HTR-8/SVneo (cell line): ENCODE results near the gene RARB.

Experiments
- DNase-seq: peaks from one replicate; pipeline ENCODE4 v3.0.0; 2011; ENCODE audit warnings: low spot score, mixed read lengths; ENCODE audit not compliant: insufficient read length
- FAIRE-seq: peaks from 2 replicates; lab custom pipeline; 2011; peaks lifted over from hg19 to GRCh38; lab: Jason Lieb, UNC

RARB gene

DNA sequence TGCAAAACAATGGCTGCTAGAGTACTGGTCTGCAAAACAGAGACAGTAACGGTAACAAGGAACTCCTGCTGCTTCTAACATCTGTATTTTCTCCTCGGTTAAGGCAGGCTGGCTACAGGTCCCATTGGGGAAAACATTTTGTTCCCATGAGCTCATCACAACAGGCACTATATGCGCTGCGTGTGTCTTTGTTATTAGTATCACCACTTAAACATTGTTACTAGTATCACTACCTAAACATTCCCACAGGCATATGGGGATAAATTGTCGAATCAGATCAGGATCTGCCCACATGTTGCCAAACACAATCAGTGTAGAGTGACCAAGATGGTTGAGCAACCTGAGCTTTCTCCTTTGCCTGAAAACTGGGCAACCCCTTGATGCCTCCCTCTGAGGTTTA, 159.5 kb downstream of the RARB start:
- FAIRE-seq = no peak
- no peak for DNase-seq

DNA sequence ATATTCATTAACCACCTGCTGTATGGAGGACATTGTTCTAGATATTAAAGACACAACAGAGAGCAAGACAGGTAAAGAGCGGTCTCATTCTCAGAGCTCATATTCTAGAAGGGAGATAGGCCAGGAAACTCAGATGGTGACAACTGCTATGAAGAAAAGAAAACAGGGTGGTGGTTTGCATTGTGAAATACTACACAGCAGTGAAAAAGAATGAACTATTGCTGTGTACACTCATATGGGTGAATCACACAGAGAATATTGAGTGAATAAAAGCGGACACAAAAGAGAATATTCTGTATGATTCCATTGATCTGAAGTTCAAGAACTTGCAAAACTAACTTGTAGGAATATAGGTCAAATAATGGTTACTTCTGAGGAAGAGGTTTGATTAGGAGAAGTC, 159.9 kb downstream of the RARB start:
- FAIRE-seq (no peak), DNase-seq (no peak)

DNA sequence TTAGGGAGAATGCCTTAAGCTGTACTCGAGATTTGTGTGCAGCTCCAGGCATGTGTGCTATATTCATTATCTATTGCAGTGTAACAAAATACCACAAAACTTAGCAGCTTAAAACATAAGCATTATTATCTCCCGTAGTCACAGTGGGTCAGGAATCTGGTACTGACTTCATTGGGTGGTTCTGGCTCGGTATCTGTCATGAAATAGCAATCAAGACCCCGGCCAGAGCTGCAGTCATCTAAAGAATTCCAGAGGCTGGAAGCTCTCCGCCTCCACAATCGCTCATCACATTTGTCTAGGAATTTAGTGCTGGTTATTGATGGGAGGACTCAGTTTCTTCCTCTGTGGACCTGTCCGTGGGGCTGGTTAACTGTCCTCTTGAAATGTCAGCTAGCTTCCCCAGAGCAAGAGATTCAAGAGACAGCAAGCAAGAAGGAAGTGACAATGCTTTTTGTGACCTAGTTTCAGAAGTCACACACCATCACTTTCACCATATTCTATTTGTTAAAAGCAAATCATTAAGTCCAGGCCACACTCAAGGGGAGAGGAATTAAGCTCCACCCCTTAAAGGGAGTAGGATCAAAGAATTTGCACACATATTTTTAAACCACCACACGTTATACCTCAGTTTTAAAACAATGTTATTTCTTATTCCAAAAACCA, 160.5 kb downstream of the RARB start:
- DNase-seq (no peak), FAIRE-seq (no peak)

DNA sequence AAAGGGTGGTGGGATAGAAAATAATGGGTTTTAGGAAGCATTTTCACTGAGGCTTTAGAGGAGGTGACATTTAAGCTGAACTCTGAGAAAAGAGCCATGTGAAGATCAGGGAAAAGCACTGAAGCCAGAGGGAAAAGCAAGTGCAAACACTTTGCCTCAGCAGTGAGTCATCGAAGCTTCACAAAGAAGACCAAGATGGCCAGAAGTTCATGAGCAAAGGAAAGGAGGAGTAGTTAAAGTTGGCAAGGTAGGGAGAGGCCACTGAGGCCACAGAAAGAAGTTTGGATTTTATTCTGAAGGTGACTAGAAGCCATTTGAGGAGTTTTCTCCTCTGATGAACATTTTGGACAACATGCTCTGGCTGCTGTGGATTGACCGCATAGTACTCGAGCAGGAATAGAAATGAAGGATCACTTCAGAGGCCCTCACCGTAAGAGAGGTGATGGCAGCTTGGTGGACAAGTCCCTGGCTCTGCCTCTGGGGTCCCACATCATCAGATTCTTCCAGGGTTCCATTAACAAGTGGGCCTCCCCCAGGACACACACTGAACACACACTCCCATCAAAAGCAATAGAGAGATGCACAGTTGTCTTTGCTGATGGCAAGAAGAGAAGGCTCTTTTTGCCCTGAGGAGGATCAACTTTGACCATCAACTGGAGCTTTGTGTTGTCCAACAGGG, 161.2 kb downstream of the RARB start:
- DNase-seq (no peak), FAIRE-seq (no peak)

- DNase-seq (no peak), FAIRE-seq (no peak)
These were observed 161.8 kb downstream of the RARB start for GRCh38 chr3:25589783-25590258.

DNA sequence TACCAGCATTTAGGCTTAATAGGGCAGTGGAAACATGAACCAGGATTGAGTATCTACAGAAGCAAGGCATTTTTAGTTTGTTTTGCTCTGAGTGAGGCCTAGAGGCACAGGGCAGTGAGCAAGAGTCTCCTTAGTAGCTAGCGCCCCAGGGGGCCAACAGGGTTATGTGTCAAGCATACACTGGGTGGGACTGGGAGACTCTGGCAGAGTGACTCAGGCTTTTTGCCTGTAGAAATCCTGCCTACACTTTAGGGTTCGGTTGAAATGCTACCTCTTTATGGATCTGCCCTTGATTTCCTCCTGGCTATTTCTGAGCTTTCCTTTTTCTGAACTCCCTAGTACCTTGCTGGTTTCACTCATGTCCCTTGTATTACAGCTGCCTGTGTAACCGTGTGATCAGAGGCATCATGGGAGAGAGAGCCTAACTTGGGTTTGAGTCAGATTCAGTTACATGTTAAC, 164.5 kb downstream of the RARB start:
- DNase-seq = no peak
- FAIRE-seq = no peak

GRCh38 chr3:25593001-25593400, 164.9 kb downstream of the RARB start:
- no peak for DNase-seq
- FAIRE-seq = no peak

DNA sequence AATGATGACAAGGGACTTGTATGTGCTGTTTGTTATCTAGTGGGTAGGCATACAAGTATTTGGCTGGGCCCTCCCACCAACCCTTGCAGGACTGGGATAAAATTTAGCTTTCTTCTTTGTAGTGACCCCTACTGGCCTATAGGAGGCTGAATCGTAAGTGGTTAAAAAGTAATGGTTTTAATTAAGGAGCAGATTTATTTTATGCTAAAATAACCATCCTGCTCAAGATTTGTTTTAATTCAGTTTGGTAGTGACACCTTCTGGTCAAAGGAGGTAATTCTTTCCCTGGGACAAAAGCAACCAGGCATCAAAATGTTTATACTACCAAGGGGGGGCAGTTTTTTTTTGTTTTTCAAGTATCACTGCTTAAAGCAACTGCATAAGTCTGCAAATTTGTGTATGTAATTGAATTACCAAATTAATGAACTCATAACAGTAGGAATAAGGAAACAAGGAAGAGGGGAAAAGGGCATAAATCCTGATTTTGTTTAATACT, 166.0 kb downstream of the RARB start:
- FAIRE-seq (no peak), DNase-seq (peak; percentile 22)

- FAIRE-seq (no peak), DNase-seq (no peak)
These were observed 169.6 kb downstream of the RARB start for GRCh38 chr3:25597535-25598101.

- DNase-seq (no peak), FAIRE-seq (no peak)
These were observed 175.6 kb downstream of the RARB start for GRCh38 chr3:25603703-25604102.

DNA sequence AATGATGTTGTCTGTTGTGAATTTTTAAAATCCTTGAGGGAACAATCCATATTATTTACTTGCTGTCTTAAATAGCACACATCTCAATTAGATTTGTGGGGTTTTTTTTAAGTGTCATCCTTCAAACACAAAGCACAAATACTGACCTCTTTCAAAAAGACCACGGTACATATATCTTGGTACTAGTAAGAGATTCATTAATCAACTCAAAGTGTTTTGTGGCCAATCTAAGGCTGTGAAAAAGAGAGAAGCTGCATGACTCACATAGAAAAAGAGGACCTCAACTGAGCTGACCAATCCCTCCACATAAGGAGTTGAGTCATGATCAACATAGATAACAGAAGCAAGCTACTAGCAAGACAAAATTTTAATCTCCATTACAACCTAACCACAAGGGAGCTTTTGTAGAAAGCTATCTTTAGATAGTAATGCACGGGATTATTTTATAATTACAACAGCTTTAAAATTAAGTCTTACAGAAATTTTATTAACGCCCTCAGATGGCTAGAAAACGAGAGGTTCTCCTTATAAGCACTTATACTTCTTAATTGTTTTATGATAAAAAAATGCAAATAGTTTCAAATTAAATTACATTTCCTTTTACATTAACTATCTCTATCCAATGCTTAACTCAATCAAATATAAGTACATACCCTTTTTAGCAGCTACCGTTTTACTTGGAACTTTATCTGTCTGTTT, 176.2 kb downstream of the RARB start:
- peak; percentile 46 for DNase-seq
- no peak for FAIRE-seq

GRCh38 chr3:25610167-25610566, 182.1 kb downstream of the RARB start:
- DNase-seq = no peak
- no peak for FAIRE-seq

- no peak for FAIRE-seq
- no peak for DNase-seq
These were observed 182.7 kb downstream of the RARB start for GRCh38 chr3:25610779-25611178.

DNA sequence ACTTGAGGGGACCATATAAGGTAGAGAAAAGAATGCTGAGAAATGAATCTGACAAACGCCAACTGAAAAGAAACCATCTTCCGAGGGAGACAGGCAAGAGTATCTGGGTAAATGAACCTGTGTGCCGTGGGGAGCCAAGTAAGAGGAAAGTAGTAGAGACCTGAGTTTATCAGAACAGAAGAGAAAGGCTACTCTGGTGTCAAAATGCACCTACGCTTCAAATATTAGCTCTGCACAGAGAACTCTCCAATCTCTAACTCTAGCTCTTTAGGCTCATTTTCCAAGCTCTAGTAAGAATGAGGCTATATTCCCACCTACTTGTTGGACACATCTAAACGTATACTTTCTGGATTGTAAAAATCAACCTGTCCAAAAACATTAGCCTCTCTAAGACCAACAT, 183.1 kb downstream of the RARB start:
- DNase-seq (no peak), FAIRE-seq (no peak)

GRCh38 chr3:25618028-25618427, 190.0 kb downstream of the RARB start:
- FAIRE-seq (no peak), DNase-seq (no peak)

DNA sequence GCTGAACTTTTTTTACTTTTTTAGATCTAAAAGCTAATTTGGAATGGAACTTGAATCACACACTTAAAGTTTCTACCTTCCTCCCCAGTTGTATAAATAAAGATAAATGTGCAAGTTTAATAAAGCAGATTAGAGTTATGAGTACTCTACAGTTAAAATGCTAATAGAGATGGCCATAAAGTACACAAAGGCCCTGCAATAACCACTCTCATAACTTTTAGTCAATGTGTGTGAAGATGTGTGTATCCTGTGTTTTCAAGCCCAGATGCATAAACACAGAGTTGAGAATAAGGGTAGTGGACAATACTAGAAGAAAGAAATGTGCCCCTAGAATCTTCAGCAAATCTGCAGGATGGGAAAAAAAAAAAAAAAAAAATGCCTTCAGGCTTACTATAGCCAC, 191.3 kb downstream of the RARB start:
- no peak for FAIRE-seq
- DNase-seq = no peak

GRCh38 chr3:25620493-25620892, 192.4 kb downstream of the RARB start:
- no peak for DNase-seq
- no peak for FAIRE-seq

DNA sequence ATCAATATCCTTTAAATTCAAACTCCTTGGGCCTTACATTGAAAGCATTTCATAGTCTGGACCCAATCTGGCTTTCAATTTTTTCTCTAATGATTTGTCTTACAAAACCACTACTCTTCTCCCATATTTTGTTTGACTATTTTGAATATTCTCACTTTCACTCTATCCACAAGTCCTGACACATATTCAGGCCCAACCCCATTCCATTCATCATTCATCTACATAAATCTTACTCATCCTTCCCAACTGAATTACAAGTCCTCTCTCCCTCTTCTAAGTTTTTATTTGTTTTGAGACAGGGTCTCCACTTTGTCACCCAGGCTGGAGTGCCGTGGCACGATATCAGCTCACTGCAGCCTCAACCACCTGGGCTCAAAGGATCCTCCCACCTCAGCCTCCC, 193.0 kb downstream of the RARB start:
- DNase-seq (no peak), FAIRE-seq (no peak)

DNA sequence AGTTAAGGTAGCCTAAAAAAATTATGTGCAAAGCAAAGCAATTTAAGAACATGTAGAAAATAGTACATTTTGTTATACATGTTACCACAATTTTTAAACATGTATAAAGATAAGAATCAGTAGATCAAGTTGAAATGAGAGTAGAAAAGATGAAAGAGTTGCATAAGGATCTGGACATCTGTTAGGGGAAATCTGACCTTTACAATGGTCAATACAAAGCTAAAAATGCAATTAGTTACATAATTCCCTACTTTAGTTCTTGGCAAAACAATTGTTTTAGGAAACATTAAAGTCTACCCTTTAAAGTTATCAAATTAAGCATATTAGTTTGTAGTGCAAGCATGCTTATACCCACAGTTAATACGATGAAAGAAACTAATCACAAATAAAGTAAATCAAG, 203.9 kb downstream of the RARB start:
- FAIRE-seq = no peak
- DNase-seq = no peak

DNA sequence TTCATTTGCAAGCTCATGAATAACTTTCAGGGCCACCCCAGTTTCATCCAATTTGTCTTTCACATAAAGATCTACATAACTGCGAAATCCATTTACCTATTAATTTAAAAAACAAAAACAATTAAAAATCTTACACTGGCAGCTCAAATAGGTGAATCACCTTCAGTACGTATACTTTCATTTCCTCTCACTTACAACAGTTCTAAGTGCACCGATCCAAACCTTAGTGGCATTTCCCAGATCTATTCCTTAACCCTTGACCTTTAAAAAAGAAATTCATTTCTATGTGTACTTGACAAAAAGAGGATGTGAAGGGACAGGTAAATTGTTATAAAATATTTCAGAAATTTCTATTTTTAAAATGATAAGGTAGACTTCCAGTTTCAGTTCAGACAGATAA, 205.9 kb downstream of the RARB start:
- FAIRE-seq (no peak), DNase-seq (no peak)

GRCh38 chr3:25635038-25635437, 207.0 kb downstream of the RARB start:
- no peak for FAIRE-seq
- DNase-seq = no peak
